GM12875 (cell line): ENCODE results near the gene CYTH3.

Experiments used
- H3K4me3 ChIP-seq: one replicate; pipeline ENCODE4 v1.5.1; 2011; ENCODE audit warnings: low read depth, low read length, control low read depth
- CTCF ChIP-seq: IDR thresholded peaks from 2 replicates; pipeline ENCODE4 v1.5.1; 2011; ENCODE audit warnings: low read depth, mild to moderate bottlenecking, control low read depth, inconsistent platforms, low read length, moderate library complexity, borderline replicate concordance; ENCODE audit not compliant: insufficient read depth

CYTH3 gene

GRCh38 chr7:6128205-6128604 is 144.2 kb downstream of the CYTH3 start:
- no peak for TF ChIP-seq CTCF
- no peak overlapping the region for H3K4me3 ChIP-seq

GRCh38 chr7:6127110-6127490 is 145.3 kb downstream of the CYTH3 start:
- no peak for TF ChIP-seq CTCF
- no peak overlapping the region for H3K4me3 ChIP-seq

GRCh38 chr7:6123843-6124242 is 148.6 kb downstream of the CYTH3 start:
- H3K4me3 ChIP-seq, result no peak overlapping the region
- TF ChIP-seq CTCF, result no peak

GRCh38 chr7:6121141-6121540 is 151.3 kb downstream of the CYTH3 start:
- no peak for TF ChIP-seq CTCF
- H3K4me3 ChIP-seq, result no peak overlapping the region

- H3K4me3 ChIP-seq, result no peak overlapping the region
- no peak for TF ChIP-seq CTCF
Observed at GRCh38 chr7:6117533-6117932, 154.9 kb downstream of the CYTH3 start.

- no peak overlapping the region for H3K4me3 ChIP-seq
- TF ChIP-seq CTCF, result no peak
Observed at GRCh38 chr7:6116211-6116610, 156.2 kb downstream of the CYTH3 start.
